DMS53 treated with DMSO at 0.1 percent for 48 hours (cell line): ENCODE data around the gene CALR.
A peak's percentile ranks its signal among the peaks of the same experiment; 100 is the strongest.
"Not testable (repeated sequence)": the region's sequence is repeated elsewhere in the genome, so short reads cannot be mapped to it uniquely, and the experiment has no call there.

ENCODE experiments used
- DNase-seq: peaks from one replicate; lab custom pipeline; 2025; ENCODE audit not compliant: unreplicated experiment; lab: John Stamatoyannopoulos, UW

Gene CALR

DNA sequence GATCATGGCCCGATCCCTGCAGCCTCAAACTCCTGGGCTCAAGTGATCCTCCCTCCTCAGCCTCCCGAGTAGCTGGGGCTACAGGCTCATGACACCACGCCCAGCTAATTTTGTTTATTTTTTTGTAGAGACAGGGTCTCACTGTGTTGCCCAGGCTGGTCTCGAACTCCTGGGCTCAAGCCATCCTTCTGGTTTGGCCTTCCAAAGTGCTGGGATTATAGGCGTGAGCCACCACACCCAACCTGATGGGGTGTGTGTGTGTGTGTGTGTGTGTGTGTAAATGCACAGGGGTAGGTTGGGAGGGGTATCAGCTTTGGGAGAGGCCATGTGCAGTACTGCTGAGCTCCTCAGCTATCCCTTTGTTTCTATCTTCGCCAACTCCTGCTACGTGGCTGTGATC, 37.7 kb downstream of the CALR start:
- DNase-seq: not testable (repeated sequence)

DNA sequence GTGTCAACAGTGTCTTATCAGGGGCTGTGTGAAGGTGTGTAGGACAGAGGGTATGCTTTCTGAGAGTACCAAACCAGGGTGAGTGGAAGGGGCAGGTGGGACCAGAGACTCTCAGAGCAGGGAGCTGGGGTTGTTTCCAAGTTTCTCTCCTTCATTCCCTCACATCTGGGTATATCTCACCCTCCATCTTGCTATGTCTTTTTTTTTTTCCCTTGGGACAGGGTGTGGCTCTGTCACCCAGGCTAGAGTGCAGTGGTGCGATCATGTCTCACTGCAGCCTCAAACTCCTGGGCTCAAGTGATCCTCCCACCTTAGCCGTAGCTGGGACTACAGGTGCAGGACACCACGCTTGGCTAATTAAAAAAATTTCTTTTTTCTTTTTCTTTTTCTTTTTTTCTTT, 41.6 kb downstream of the CALR start:
- no peak for DNase-seq

- no peak for DNase-seq
Measured at GRCh38 chr19:12982648-12983047, 44.2 kb downstream of the CALR start.

DNA sequence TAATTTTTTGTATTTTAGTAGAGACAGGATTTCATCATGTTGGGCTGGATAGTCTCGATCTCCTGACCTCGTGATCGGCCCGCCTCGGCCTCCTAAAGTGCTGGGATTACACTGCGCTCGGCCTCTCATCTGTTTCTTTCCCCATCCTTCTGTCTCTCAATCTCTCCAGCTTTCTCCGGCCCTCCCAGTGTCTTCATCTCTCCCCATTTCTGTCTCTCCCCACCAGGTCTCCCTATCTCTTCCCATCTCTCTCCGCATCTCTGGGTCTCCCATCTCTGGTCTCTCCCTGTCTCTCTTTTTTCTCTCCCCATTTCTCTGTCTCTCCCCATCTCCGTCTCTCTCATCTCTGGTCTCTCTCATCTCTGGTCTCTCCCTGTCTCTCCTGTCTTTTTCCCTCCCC, 44.7 kb downstream of the CALR start:
- no peak for DNase-seq

DNA sequence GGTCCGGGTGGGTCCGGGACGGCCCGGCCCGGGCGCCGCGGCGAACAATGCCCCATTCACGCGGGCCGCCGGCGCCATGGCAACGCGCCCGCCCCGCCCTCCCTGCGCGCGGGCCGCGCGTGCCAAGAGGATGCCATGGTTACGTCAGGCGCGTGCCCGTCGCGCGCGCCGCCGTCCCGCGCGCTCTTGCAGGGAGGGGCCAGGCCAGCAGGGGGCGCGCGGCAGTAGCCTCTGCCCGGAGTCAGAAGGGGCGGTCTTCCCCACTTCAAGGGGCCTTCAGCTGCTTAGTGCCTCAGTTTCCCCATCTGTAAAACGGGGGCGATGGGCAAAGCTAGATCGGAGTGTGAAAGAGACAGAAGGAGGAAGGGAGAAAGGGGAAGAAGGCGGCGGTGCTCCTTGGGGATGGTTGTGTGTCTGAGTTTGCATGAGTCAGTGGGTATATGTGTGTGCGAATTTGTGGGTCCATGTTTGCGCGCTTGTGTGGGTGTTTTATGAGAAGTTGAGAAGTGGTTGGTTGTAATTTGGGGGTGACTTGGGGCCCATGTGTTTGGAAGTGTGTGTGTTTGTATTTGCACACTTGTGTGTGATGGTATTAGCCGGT, 45.2 kb downstream of the CALR start:
- DNase-seq: peak; percentile 11

DNA sequence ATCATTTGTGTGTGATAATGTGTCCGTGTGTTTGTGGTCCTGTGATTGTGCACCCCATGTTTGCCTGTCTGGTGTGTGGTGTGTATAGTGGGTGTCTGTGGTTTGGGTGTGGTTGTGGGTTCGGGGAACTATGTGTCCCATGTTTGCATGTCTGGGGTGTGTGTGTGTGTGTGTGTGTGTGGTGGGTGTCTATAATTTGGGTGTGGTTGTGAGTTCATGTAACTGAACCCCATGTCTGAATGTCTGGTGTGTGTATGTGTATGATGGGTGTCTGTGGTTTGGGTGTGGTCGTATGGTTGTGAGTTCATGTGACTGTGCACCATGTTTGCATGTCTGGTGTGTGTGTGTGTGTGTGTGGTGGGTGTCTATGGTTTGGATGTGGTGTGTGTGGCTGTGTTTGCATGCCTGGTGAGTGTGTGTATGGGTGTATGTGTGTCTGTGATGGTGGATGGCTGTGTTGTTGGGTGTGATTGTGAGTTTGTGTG, 45.8 kb downstream of the CALR start:
- no peak for DNase-seq

DNA sequence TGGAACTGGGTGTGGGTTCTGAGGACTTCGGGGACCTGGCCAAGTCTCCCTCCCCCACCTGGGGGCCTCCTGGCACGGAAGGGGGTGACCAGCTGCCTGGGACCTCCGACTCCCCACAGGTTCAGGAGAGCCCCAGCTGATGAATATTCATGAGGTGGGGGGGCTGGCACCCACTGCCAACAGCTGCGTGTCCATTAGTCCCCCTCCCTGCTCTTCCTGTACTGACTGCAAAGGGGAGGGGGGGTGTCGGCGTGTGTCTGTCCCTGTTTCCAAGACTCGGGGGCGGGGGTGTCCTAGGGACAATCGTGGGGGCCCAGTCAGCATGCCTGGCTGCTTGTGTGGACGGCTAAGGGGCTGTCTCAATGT, 46.3 kb downstream of the CALR start:
- DNase-seq: no peak

DNA sequence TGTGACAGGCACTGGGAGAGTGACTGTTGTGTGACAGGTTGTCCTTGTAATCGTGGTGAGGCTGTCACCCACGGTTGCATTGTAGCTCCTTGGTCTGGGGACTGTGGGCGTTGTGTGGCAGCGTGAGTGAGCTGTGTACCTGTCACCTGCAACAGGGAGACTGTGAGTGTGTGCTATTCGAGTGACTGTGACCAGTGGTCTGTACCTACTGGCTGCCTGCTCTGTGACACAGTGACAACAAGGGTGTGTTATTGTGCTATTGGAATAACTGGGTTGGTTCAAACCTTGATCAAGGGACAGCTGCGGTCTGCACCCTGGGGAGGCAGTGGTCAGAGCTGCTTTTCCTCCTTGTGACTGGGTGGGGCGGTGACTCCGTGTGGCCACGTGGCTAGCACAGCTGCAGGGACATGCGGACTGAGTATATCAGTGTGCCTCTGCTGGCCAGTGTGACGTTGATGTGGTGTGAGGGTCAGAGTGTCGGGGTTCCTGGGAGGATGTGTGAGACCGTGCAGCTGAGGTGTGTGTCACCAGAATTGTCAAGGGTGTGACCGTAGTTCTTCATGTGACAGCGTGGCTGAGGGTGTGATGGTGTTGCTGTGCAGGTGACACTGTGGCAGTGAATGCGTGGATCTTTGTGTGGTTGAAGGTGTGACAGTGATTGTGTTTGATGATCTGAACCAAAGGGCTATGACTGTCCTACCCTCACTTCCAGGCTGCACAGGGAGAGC, 46.8 kb downstream of the CALR start:
- peak; percentile 18 for DNase-seq

GRCh38 chr19:12986726-12987125, 48.3 kb downstream of the CALR start:
- DNase-seq: no peak

- DNase-seq: no peak
Measured at GRCh38 chr19:12987190-12987589, 48.8 kb downstream of the CALR start.

GRCh38 chr19:12987781-12988180, 49.4 kb downstream of the CALR start:
- DNase-seq: no peak

GRCh38 chr19:12990431-12990830, 52.0 kb downstream of the CALR start:
- no peak for DNase-seq

GRCh38 chr19:12990853-12991252, 52.4 kb downstream of the CALR start:
- no peak for DNase-seq

DNA sequence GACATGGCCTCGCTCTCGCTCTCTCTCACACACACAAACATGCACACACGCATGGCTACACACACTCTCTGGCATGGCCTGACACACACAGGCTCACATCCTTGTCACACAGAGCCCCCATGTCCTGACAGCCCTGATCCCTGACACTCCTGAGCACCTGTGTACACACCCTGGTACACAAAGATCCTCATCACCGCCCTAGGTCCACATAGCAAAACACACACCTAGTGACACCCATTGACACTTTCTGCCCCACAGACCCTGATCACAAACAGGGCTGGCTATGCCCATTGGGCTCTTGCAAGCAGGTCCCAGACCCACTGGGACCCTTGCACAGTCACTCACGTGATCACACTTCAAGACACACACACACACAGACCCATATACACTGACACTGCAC, 52.9 kb downstream of the CALR start:
- DNase-seq: no peak

DNA sequence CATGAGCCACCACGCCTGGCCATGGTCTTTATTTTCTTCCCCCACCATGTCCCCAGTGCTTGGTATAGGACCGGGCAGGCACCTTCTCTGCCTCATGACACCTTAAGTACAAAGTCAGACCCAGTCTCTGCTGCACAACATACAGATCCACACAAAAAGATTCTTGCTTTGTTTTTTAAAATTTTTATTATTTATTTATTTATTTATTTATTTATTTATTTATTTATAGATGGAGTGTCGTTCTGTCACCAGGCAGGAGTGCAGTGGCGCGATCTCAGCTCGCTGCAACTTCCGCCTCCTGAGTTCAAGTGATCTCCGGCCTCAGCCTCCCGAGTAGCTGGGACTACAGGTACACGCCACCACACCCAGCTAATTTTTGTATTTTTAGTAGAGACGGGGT, 54.3 kb downstream of the CALR start:
- no peak for DNase-seq

GRCh38 chr19:12993562-12993961, 55.2 kb downstream of the CALR start:
- no peak for DNase-seq
